Measurements from ENCODE around the gene ATRN. TPM values are rescaled to one million over a fixed set of nuclear protein-coding genes. Genes with fewer than 3 reads are reported as not detected.

ATRN gene
- total and polyA plus RNA-seq, 4 donors: 4.2 to 38.5 (median 21.2) TPM

- H3K36me3 ChIP-seq (ENCODE audit: control insufficient read depth in 4 of 4, insufficient read depth in 4 of 4, low read length in 4 of 4): no peaks in the 10 kb centered on the region
- 58 to 77% methylated on average over 7 of the region's 7 CpGs for WGBS, 2 donors
Observed at GRCh38 chr20:3685341-3685740, 214.5 kb downstream of the ATRN start.

GRCh38 chr20:3686421-3686820, 215.6 kb downstream of the ATRN start:
- H3K9me3 ChIP-seq (ENCODE audit: control insufficient read depth in 4 of 4, insufficient read depth in 3 of 4, low read length in 3 of 4): peaks cover 0 to 2% (median 0%) of the 10 kb centered on the region in 4 donors
- peak in 1 of 3 donors; percentile 23 for DNase-seq
- no peak overlapping the region for H3K9ac ChIP-seq (ENCODE audit: insufficient read depth in 1 of 2, low read length in 2 of 2)
- peak overlapping the region in 1 of 2 donors; percentile 7 for H3K27ac ChIP-seq (ENCODE audit: low read depth in 1 of 2, low read length in 1 of 2)
- WGBS, 2 donors: 85 to 89% methylated on average over 7 of the region's 7 CpGs
- H3K4me1 ChIP-seq (ENCODE audit: control insufficient read depth in 5 of 5, insufficient read depth in 5 of 5, low read length in 5 of 5): peaks cover 3 to 23% (median 5%) of the 10 kb centered on the region in 5 donors
- no peak overlapping the region for H3K4me3 ChIP-seq
- no peak for TF ChIP-seq CTCF (IDR thresholded peaks at IDR 0.05; ENCODE audit: control extremely low read depth, extremely low read depth)
- ATAC-seq (ENCODE audit: insufficient read depth, low FRiP score): no peak
- H3K36me3 ChIP-seq (ENCODE audit: control insufficient read depth in 4 of 4, insufficient read depth in 4 of 4, low read length in 4 of 4): no peaks in the 10 kb centered on the region
- peaks cover 0 to 4% (median 0%) of the 10 kb centered on the region in 3 donors for H3K27me3 ChIP-seq (ENCODE audit: control insufficient read depth in 3 of 3, insufficient read depth in 3 of 3, low read length in 2 of 3)

More at GRCh38 chr20:3685341-3685740, 214.5 kb downstream of the ATRN start:
- TF ChIP-seq CTCF (IDR thresholded peaks at IDR 0.05; ENCODE audit: control extremely low read depth, extremely low read depth): no peak
- peak in 1 of 3 donors; percentile 8 for DNase-seq
- ATAC-seq (ENCODE audit: insufficient read depth, low FRiP score): no peak
- H3K9me3 ChIP-seq (ENCODE audit: control insufficient read depth in 4 of 4, insufficient read depth in 3 of 4, low read length in 3 of 4): peaks cover 0 to under 1% (median 0%) of the 10 kb centered on the region in 4 donors
- H3K9ac ChIP-seq (ENCODE audit: insufficient read depth in 1 of 2, low read length in 2 of 2): no peak overlapping the region
- peaks cover 5 to 34% (median 13%) of the 10 kb centered on the region in 5 donors for H3K4me1 ChIP-seq (ENCODE audit: control insufficient read depth in 5 of 5, insufficient read depth in 5 of 5, low read length in 5 of 5)
- no peak overlapping the region for H3K4me3 ChIP-seq
- H3K27me3 ChIP-seq (ENCODE audit: control insufficient read depth in 3 of 3, insufficient read depth in 3 of 3, low read length in 2 of 3): peaks cover 0 to 7% (median 0%) of the 10 kb centered on the region in 3 donors
- no peak overlapping the region for H3K27ac ChIP-seq (ENCODE audit: low read depth in 1 of 2, low read length in 1 of 2)

- WGBS, 2 donors: 44 to 61% methylated on average over 9 of the region's 9 CpGs
- DNase-seq (peak; percentile 91 to 98 (median 97)), ATAC-seq (ENCODE audit: insufficient read depth, low FRiP score) (peak; percentile 39)
- Histone ChIP-seq H3K36me3 (ENCODE audit: control insufficient read depth in 4 of 4, insufficient read depth in 4 of 4, low read length in 4 of 4) (no peaks in the 10 kb centered on the region), H3K9ac (ENCODE audit: insufficient read depth in 1 of 2, low read length in 2 of 2) (no peak overlapping the region), H3K27me3 (ENCODE audit: control insufficient read depth in 3 of 3, insufficient read depth in 3 of 3, low read length in 2 of 3) (peaks cover 0 to 2% (median 0%) of the 10 kb centered on the region in 3 donors), H3K9me3 (ENCODE audit: control insufficient read depth in 4 of 4, insufficient read depth in 3 of 4, low read length in 3 of 4) (peaks cover 0 to 2% (median 0%) of the 10 kb centered on the region in 4 donors), H3K27ac (ENCODE audit: low read depth in 1 of 2, low read length in 1 of 2) (peak overlapping the region in 1 of 2 donors; percentile 48), H3K4me1 (ENCODE audit: control insufficient read depth in 5 of 5, insufficient read depth in 5 of 5, low read length in 5 of 5) (peaks cover 0 to 19% (median 5%) of the 10 kb centered on the region in 5 donors), H3K4me3 (no peak overlapping the region)
- no peak for TF ChIP-seq CTCF (IDR thresholded peaks at IDR 0.05; ENCODE audit: control extremely low read depth, extremely low read depth)
Observed at GRCh38 chr20:3686867-3687321, 216.1 kb downstream of the ATRN start.

Data from lung (tissue), 12 donors.